ENCODE data around the gene AATF.

Gene AATF

DNA sequence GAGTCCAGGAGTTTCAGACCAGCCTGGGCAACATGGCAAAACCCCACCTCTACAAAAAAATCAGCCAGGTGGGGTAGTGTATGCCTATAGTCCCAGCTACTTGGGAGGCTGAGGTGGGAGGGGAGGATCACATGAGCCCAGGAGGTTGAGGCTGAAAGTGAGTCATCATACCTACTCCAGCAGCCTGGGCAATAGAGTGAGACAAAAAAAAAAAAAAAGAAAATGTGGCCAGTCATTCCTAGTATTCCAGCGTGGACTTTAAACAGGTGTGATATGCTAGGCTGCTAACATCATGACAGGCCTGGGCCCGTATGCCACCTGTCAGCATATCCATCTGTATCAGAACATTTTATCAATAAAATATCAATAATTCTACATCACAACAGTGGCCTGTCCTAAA, 143.3 kb downstream of the AATF start:
- Histone ChIP-seq H3K4me3 (ENCODE audit: low read depth, low read length) (no peak overlapping the region), H3K36me3 (peaks cover 80% of the 10 kb centered on the region), H3K27me3 (no peaks in the 10 kb centered on the region), H3K9me3 (no peaks in the 10 kb centered on the region), H3K4me1 (peaks cover 12% of the 10 kb centered on the region)
- no peak for DNase-seq
- TF ChIP-seq, protein P1, sequence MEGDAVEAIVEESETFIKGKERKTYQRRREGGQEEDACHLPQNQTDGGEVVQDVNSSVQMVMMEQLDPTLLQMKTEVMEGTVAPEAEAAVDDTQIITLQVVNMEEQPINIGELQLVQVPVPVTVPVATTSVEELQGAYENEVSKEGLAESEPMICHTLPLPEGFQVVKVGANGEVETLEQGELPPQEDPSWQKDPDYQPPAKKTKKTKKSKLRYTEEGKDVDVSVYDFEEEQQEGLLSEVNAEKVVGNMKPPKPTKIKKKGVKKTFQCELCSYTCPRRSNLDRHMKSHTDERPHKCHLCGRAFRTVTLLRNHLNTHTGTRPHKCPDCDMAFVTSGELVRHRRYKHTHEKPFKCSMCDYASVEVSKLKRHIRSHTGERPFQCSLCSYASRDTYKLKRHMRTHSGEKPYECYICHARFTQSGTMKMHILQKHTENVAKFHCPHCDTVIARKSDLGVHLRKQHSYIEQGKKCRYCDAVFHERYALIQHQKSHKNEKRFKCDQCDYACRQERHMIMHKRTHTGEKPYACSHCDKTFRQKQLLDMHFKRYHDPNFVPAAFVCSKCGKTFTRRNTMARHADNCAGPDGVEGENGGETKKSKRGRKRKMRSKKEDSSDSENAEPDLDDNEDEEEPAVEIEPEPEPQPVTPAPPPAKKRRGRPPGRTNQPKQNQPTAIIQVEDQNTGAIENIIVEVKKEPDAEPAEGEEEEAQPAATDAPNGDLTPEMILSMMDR (IDR thresholded peaks at IDR 0.05; ENCODE audit: low read depth, low read length) = no peak

DNA sequence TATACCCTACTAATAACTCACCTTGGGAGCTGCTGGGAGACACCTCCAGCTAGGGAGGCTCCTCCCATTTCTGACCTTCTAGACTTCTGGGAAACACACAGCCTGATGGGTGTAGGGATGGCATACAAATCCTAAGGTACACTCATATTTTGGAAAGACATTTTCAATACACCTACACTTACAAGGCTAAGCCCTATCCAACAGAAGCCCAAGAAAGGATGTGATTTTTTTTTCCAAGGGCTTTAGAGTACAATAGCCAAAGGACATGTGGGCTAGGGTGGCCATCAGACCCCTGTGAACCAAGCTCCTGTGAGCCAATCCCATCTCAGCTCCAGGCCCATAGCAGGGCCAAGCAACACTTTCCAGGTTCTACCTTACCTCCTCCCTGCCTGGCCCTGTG, 143.9 kb downstream of the AATF start:
- TF ChIP-seq, protein P1 (IDR thresholded peaks at IDR 0.05; ENCODE audit: low read depth, low read length) = no peak
- peaks cover 82% of the 10 kb centered on the region for H3K36me3 ChIP-seq
- no peak overlapping the region for H3K4me3 ChIP-seq (ENCODE audit: low read depth, low read length)
- H3K4me1 ChIP-seq = peaks cover 12% of the 10 kb centered on the region
- H3K9me3 ChIP-seq = no peaks in the 10 kb centered on the region
- no peaks in the 10 kb centered on the region for H3K27me3 ChIP-seq
- DNase-seq = no peak

DNA sequence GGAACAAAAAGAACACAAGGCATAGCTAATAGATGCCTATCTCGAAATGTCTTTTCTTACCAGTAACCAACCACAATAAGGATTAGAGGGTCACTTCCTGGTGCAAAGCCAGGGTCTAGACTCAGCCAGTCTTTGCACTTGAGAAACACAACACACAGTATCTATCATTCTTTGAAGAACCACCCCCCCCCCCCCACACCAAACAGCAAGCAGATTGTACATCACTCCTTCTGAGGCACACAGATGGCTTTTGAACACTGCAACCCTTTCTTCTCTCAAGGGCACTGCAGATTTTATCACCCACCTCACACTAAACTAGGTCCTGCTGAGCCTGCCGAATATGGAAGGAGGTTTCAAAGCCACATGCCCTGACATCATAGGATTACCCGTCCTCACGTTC, 145.6 kb downstream of the AATF start:
- DNase-seq = no peak
- H3K4me3 ChIP-seq (ENCODE audit: low read depth, low read length) = no peak overlapping the region
- peaks cover 78% of the 10 kb centered on the region for H3K36me3 ChIP-seq
- H3K4me1 ChIP-seq = peaks cover 8% of the 10 kb centered on the region
- no peaks in the 10 kb centered on the region for H3K9me3 ChIP-seq
- H3K27me3 ChIP-seq = no peaks in the 10 kb centered on the region
- TF ChIP-seq, protein P1 (IDR thresholded peaks at IDR 0.05; ENCODE audit: low read depth, low read length) = no peak

DNA sequence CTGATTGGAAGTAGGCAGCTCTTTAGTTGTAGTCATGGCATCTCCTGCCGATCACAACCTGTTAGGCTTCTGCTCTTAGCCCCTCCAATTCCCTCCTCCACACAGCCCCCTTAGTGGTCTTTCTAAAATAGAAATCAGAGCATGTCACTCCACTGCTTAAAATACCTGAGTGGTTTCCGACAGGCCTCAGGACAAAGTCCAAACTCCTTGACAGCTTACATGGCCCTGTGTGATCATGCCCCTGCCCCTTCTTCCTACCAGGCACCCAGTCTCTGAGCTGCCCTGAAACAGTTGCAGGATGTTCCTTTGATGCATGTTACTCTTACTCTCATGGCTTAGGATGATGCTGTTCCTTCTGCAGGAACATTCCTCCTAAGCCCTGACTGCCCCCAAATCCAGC, 147.3 kb downstream of the AATF start:
- TF ChIP-seq, protein P1 (IDR thresholded peaks at IDR 0.05; ENCODE audit: low read depth, low read length) = no peak
- no peak for DNase-seq
- peaks cover 68% of the 10 kb centered on the region for H3K36me3 ChIP-seq

DNA sequence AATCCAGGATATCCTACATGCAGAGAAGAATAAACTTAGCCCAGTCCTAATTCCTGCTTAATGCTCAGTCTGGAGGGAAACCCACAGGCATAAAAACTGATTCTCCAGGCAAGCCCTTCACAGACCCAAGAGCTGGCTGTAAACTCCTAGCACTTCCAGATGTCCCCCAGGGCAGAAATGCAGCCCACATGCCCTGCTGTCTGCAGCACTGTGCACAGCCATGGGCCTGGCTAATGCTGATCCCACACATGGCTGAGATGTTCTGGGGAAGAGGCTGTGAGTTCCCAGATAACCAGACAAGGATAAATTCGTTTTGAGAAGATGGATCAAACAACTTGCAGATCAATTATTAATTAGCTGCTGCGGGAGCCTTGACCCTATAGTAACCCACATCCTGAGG, 148.4 kb downstream of the AATF start:
- Histone ChIP-seq H3K4me3 (ENCODE audit: low read depth, low read length) (no peak overlapping the region), H3K27me3 (no peaks in the 10 kb centered on the region), H3K36me3 (peaks cover 77% of the 10 kb centered on the region), H3K4me1 (peaks cover 5% of the 10 kb centered on the region; the same call in 1 of the 2 replicates), H3K9me3 (no peaks in the 10 kb centered on the region)
- DNase-seq = peak; percentile 55
- TF ChIP-seq, protein P1 (IDR thresholded peaks at IDR 0.05; ENCODE audit: low read depth, low read length) = no peak

More for the DNA sequence above, 147.3 kb downstream of the AATF start:
- Histone ChIP-seq H3K4me1 (peaks cover 7% of the 10 kb centered on the region), H3K4me3 (ENCODE audit: low read depth, low read length) (no peak overlapping the region), H3K9me3 (no peaks in the 10 kb centered on the region), H3K27me3 (no peaks in the 10 kb centered on the region)

DNA sequence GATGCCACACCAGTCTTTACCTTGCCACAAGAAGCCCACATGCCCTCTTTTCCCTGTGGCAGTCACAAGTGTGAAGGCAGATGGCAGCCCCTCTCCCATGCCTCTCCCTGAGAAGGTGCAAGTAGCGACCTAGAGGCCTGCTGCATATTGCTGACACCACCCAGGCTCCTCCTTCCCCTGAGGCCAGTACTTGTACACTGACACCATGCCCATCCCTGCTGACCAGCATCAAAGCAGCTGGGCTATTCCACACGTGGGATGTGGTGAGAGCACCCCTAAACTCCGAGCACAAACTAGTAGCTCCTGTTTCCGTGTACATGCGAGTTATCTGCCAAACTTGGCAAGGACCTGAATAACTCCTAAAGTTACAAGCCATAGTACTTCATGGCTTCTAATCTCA, 149.4 kb downstream of the AATF start:
- DNase-seq = no peak
- TF ChIP-seq, protein P1 (IDR thresholded peaks at IDR 0.05; ENCODE audit: low read depth, low read length) = no peak
- H3K4me3 ChIP-seq (ENCODE audit: low read depth, low read length) = no peak overlapping the region
- peaks cover 71% of the 10 kb centered on the region for H3K36me3 ChIP-seq
- no peaks in the 10 kb centered on the region for H3K9me3 ChIP-seq
- no peaks in the 10 kb centered on the region for H3K27me3 ChIP-seq
- peaks cover 5% of the 10 kb centered on the region; the same call in 1 of the 2 replicates for H3K4me1 ChIP-seq

All from BE2C (cell line).